HG02678 (cell line): Measurements from ENCODE around the gene DPPA3.
A peak's percentile ranks its signal among the peaks of the same experiment; 100 is the strongest.
"Not testable (repeated sequence)": the region's sequence is repeated elsewhere in the genome, so short reads cannot be mapped to it uniquely, and the experiment has no call there.

Source experiments
- ATAC-seq: cut with Tn5 transposase; IDR thresholded peaks from one replicate; pipeline ENCODE4 v1.9.1; 2021; ENCODE audit warnings: mild to moderate bottlenecking, moderate library complexity; ENCODE audit not compliant: unreplicated experiment

DPPA3 gene

GRCh38 chr12:7729746-7730145 is 18.5 kb downstream of the DPPA3 start:
- no peak for ATAC-seq

DNA sequence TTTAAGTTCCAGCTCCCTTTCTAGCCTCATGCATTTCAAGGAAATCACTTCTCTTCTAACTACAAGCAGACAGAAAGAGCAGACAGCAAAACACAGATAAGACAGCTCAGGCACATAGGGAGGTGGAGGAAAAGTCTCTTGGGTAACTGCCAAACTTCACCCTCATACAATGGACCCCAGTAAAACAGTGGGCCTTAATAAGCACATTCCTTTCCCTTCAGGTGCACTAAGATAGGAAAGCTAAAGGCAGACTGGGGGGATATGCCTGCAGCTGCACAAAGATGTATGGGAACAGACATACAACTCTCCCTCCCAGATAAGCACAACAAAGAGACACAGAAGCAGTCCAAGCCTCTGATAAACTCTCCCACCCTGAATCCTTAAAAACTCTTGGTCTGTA is 19.8 kb downstream of the DPPA3 start:
- ATAC-seq: not testable (repeated sequence)

- no peak for ATAC-seq
Observed at GRCh38 chr12:7731486-7731885, 20.3 kb downstream of the DPPA3 start.

GRCh38 chr12:7732993-7733392 is 21.8 kb downstream of the DPPA3 start:
- no peak for ATAC-seq

DNA sequence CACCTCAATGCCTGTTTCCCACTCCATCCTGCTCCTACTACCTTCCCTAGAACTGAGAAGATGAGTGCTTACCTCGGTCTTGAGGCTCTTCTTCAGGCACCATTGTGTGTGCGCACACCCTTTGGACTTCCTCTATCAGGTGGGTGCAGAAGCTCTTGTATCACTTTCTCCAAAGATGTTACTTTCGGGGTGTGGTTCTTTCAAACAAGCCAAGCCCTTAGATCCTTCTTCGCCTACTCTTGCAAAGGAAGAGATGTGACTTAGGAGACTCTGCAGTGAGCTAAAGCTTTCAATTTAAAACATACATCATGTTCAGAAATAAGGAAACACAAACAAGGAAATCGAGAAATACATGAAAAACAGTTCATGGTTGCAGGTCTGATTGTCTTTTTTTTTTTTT is 36.0 kb downstream of the DPPA3 start, which contains the start of gene CLEC4C:
TSS of gene CLEC4C (minus strand) at position 130 of the 400 bp plus-strand sequence. CDS start at position 103, 27 bp downstream.
- no peak for ATAC-seq

- no peak for ATAC-seq
Observed at GRCh38 chr12:7748852-7749251, 37.6 kb downstream of the DPPA3 start.

- ATAC-seq: peak; percentile 47
Observed at GRCh38 chr12:7749442-7749841, 38.2 kb downstream of the DPPA3 start.

DNA sequence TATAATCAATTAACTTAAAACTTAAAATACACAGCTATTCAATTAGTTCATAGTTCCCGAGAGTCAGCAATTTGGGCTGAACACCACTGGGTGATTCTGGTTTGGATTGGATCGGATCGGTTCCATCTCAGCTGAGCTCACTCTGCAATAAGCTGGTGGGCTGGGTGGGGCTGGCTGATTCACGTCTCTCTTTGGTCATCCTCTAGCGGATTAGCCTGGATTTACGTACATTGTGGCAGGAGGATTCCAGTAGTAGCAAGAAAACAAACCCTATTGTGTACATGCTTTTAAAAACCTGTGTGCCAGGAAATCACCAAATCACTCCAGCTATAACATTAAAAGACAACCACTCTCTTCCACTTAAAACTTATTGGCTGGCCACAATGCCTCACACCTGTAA is 39.1 kb downstream of the DPPA3 start:
- no peak for ATAC-seq

DNA sequence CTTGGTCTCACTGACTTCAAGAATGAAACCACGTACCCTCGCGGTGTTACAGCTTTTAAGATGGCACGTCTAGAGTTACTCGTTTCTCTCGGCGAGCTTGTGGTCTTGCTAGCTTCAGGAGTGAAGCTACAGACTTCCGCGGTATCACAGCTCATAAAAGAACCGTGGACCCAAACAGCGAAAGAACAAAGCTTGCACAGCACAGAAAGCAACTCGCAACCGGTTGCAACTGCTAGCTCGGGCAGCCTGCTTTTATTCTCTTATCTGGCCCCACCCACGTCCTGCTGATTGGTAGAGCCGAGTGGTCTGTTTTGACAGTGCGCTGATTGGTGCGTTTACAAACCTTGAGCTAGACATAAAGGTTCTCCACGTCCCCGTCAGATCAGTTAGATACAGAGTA is 40.2 kb downstream of the DPPA3 start:
- ATAC-seq: no peak

DNA sequence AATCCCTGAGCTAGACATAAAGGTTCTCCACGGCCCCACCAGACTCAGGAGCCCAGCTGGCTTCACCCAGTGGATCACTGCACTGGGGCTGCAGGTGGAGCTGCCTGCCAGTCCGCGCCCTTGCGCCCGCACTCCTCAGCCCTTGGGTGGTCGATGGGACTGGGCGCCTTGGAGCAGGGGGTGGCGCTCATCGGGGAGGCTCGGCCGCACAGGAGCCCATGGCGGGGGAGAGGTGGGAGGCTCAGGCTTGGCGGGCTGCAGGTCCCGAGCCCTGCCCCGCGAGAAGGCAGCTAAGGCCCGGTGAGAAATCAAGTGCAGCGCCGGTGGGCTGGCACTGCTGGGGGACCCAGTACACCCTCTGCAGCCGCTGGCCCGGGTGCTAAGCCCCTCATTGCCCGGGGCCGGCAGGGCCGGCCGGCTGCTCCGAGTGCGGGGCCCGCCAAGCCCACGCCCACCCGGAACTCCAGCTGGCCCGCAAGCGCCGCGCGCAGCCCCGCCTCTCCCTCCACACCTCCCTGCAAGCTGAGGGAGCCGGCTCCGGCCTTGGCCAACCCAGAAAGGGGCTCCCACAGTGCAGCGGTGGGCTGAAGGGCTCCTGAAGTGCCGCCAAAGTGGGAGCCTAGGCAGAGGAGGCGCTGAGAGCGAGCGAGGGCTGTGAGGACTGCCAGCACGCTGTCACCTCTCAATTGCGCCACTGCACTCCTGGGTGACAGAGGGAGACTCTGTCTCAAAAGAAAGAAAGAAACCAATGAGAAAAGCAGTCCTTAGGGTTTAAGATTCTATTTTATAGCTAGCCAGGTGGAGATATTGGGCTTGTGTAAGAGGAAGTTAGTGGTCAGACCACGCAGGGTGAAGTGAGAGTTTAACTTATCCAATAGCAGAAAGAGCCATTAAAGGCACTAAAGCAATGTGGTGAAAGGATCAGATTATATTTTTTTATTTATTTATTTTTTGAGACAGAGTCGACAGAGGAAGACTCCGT is 41.0 kb downstream of the DPPA3 start:
- peak; percentile 64 for ATAC-seq

DNA sequence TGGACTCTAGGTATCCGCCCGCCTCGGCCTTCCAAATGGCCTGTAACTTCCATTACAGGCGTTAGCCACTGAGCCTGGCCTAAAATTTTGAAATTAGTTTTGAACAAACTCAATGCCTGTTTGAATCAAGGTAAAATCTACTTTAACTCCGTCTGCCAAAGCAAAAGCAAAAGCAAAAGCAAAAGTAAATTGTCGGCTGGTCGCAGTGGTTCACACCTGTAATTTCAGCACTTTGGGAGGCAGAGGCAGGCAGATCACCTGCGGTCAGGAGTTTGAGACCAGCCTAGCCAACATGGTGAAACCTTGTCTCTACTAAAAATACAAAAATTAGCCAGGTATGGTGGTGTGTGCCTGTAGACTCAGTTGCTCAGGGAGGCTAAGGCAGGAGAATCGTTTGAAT is 44.4 kb downstream of the DPPA3 start:
- not testable (repeated sequence) for ATAC-seq

GRCh38 chr12:7756993-7757392 is 45.8 kb downstream of the DPPA3 start:
- no peak for ATAC-seq

DNA sequence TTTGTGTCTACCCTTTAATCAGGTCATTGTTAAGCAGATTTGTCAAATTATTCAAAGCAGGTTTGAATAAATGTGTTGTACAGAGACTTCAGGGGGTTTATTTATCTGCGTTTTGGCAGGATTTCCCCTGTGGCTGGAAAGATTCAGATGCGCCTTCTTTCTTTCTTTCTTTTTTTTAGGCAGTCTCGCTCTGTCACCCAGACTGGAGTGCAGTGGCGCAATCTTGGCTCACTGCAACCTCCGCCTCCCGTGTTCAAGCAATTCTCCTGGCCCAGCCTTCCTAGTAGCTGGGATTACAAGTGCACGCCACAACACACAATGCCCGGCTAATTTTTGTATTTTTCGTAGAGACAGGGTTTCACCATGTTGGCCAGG is 47.5 kb downstream of the DPPA3 start:
- ATAC-seq: no peak
